ENCODE measurements around the gene EDC3.

- TF ChIP-seq CTCF (conservative IDR thresholded peaks at IDR 0.05; ENCODE audit: low read depth, low read length) (no peak), EZH2 (IDR thresholded peaks at IDR 0.05; ENCODE audit: borderline replicate concordance, low read depth, low read length, poor library complexity, severe bottlenecking) (no peak)
These were observed 64.8 kb downstream of the EDC3 start for GRCh38 chr15:74631087-74631385.

Measured in A673 (cell line).